HG03135 (cell line): ENCODE measurements around the gene ATXN10.
"Not testable (repeated sequence)": the region's sequence is repeated elsewhere in the genome, so short reads cannot be mapped to it uniquely, and the experiment has no call there.

Experiments
- ATAC-seq: cut with Tn5 transposase; IDR thresholded peaks from one replicate; pipeline ENCODE4 v1.9.1; 2021; ENCODE audit warnings: mild to moderate bottlenecking, moderate library complexity; ENCODE audit not compliant: unreplicated experiment

ATXN10 gene

GRCh38 chr22:45671783-45672563 lies at the start of gene ATXN10:
ATXN10 (plus strand) TSS chr22:45671834; CDS start chr22:45672064, 230 bp downstream.
- ATAC-seq: peak; percentile 58

- no peak for ATAC-seq
These were observed 49.6 kb upstream of the ATXN10 start for GRCh38 chr22:45621836-45622600.

DNA sequence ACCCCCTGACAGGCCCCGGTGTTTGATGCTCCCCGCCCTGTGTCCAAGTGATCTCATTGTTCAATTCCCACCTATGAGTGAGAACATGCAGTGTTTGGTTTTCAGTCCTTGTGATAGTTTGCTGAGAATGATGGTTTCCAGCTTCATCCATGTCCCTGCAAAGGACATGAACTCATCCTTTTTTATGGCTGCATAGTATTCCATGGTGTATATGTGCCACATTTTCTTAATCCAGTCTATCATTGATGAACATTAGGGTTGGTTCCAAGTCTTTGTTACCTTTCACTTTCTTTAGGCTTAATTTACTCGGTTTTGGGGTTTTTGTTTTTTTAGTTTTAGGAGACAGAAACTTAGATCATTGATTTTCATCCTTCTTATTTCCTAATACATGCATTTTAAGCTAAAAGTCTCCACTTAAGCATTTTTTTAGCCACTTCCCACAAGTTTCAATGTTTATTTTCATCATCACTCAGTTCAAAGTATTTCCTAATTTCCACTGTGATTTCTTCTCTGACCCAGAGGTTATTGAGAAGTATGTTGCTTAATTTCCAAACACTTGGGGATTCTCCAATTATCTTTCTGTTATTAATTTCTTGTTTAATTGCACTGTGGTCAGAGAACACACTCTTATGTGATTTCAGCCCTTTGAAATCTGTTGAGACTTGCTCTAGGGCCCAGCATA lies 48.0 kb upstream of the ATXN10 start:
- ATAC-seq: not testable (repeated sequence)

- no peak for ATAC-seq
These were observed 45.4 kb upstream of the ATXN10 start for GRCh38 chr22:45626198-45626651.

- ATAC-seq: no peak
These were observed 44.0 kb upstream of the ATXN10 start for GRCh38 chr22:45627489-45628233.

DNA sequence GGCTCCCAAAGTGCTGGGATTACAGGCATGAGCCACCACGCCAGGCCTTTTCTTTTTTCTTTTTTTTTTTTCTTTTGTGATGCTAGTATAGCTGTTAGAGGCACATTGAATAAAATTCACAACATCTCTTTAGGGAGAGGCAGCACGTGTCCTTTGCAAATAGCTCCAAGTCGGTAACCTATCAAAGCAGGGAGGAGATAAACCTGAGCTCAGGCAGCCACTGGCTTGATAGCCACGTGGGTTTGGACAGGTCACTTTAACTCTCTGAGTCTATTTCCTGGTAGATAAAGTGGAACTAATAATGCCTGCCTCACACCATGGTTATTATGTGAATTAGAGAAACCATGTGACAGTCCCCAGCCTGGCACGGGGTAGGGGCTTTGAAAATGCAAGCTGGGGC lies 43.1 kb upstream of the ATXN10 start:
- no peak for ATAC-seq

DNA sequence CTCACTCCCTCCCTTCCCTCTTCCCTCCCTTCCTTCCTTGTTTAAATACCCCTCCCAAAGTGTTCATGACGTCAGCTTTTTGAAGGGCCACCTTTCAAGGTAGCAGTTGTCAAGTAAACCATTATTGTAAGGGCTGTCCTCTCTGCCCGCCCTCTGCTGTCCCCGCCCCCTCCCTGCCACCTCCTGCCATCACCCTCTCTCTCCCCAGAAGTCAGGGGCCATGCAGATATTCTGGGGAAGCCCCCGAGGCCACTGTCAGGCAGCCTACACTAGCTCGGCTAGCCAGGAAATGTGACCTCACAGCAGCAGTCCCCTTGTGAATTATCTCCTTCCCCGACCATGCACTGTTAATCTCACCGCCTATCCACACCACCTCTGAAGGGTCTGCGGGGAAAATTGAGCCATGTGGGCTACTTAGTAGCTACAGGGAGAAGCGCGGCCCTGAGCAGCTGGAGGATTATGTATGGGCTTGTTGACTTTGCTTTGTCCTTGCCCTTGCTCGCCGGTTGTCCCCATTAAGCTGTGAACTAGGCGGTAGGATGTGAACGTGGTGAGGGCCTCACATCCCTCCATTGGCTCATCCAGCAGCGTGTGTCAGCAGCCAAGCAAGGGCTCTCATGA lies 42.1 kb upstream of the ATXN10 start:
- ATAC-seq: no peak

DNA sequence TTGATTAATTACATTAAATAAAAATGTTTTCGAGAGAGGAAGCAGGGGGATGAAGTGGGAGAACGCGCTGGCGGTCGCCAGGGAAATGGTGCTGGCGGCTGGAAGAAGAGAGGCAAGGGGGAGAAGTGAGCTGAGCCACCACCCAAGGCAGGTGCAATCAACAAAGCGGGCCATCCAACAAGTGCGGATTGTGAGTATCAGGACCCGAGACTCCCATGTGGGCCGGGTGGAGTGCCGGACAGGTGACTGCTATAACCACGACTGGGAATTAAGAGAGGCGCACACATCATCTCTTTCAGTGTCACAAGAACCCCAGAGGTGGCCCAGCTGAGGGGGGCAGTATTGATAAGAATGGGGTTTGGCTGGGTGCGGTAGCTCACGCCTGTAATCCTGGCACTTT lies 41.2 kb upstream of the ATXN10 start:
- ATAC-seq: no peak

DNA sequence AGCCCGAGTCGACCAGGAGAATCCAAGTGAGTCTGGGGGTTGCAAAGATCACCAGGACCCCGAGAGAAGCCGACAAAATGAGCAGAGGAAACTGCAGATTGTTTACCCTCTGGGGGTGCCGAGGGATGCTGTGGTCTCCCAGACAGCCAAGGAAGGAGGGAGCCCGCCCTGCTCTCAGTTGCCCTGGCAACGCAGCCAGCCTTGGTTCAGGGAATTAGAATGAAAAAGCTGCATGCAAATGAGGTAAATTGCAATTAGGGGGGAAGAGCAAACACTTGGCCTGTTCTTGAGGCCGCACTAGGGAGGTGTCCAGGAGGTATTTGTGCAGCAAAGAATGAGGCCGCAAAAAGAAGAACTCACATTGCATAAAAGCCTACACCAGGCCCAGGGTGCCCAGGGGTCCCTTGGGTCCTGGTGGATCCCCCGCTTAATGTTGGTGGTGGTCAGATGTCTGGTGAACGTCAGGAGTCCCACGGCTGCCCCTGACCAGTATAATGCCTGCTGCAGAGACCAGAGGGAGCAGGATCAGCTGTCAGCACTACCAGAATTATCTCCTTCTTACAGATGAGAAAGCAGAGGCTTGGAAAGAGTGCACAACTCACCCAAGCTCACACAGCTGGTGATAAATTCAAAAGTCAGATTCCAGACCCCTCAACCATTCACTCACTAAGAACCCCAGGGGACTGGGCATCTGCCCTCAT lies 40.3 kb upstream of the ATXN10 start:
- no peak for ATAC-seq

DNA sequence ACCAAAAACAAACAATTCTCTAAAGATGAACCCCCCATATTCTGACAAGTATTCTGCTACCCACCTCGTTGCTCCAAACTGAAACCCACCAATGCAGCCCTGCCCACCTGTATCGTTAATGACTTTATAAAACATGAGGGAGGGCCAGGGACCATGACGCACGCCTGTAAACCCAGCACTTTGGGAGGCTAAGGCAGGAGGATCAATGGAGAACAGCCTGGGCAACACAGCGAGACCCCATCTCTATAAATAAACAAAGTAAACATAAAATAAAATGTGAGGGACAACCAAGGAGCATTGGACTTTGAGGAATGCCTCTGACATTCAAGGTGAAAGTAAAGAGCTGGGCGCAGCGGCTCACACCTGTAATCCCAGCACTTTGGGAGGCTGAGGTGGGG lies 39.8 kb upstream of the ATXN10 start:
- no peak for ATAC-seq

DNA sequence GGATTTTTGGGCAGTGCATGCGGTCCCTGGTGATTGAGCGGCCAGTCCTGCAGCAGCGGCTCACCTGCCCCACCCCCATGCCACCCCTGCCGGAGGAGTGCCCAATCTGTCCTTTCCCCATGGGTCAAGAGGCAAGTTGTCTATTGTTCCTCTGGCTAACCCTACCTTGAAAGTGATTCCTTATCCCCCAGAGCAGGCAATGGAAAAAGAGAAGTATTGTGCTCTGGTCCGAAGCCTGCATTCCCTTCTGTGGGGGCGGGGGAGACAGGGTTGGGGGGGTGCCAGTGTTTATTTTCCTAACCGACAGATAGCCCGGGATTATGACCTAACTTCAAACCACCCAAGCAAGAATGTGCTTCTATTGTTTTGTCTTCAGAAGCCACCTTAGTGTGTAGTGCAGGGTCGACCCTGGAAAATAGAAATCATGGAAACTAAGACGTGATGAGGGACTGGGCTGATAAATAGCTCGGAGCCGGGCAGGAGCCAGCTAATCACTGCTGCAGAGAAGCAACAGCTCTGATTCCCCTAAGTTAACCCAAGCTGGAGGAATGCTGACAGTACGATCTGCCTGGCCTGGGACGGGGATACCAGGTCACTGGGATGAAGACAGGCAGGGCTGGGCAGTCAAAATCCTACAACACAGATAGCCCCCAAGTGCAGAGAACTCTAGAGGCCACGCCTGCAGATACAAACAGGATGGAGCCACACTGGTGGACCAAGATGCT lies 38.7 kb upstream of the ATXN10 start:
- ATAC-seq: no peak

- no peak for ATAC-seq
These were observed 35.0 kb upstream of the ATXN10 start for GRCh38 chr22:45636683-45637082.

DNA sequence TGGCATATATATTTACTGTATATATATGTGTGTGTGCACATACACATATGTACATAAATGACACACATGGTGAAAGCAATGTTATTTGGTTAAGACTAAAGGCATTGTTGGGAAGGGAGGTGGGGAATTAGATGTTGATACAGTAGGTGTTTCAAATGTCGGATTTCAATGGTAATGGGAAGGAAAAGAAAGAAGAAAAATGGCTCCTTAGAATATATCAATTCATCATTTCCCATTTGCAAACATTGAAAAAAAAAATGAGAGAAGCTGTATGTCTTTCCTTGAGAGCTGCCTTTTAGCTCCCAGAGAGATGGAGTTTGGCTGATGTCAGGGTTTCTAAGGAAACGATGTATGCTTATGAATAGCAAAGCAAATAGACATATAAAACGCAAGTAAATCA lies 33.4 kb upstream of the ATXN10 start:
- no peak for ATAC-seq

DNA sequence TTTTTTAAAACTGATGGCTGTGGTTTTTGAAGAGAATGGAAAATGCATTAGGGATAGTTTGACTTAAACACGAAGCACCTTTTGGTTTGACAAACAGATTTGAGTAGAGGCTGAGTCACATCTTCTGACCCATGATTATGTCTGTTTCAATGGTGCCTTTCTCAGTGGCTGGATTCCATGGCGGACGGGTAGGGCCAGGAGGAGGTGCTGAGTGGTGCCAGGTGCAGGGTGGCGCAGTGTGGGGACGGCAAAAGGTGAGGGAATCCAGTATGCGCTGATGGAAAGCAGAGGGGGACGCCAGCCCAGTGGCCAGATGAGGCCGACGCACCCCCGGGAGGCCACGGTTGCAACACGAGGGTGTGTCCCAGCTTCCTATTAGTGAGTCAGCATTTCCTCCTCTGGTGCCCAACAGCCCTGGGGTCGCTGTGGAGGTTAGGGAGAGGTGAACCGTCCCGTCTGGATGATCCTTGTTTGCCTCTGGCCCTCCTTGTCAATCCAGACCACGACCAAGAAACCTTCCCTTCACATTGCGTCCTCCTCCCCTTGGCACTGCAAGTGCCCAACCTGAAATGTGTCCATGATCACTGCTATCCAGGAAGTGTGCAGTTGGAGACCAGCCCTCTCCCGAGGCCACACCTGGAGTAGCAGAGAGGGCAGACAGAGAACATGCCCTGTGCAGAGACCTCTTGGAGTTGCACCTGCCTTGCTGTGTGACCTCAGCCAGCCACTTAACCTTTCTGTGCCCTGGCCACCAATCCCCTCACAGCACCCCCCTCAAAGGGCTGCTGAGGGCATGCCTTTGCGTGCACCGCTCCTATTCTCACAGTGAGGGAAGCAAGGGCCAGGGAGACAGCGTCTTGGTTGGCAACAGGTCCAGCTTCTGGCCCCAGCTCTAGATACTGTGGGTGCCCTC lies 32.5 kb upstream of the ATXN10 start:
- ATAC-seq: no peak

DNA sequence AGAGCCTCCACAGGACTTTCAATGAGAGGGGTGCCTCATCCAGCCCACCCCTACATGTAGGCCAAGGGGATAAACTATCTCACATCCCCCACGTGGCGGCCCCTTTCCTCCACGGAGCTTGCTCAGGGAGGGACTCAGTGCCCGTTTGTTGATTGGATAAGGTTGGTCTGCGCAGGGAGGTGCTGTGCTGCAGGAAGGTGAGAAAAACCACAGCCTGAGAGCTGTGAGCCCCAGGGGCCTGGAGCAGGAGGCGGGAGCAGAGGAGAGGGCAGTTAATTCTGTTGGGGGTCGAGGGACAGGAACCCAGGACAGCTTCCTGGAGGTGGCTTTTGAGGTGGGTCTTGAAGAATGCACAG lies 31.9 kb upstream of the ATXN10 start:
- no peak for ATAC-seq

GRCh38 chr22:45640291-45640940 lies 31.2 kb upstream of the ATXN10 start:
- ATAC-seq: no peak

DNA sequence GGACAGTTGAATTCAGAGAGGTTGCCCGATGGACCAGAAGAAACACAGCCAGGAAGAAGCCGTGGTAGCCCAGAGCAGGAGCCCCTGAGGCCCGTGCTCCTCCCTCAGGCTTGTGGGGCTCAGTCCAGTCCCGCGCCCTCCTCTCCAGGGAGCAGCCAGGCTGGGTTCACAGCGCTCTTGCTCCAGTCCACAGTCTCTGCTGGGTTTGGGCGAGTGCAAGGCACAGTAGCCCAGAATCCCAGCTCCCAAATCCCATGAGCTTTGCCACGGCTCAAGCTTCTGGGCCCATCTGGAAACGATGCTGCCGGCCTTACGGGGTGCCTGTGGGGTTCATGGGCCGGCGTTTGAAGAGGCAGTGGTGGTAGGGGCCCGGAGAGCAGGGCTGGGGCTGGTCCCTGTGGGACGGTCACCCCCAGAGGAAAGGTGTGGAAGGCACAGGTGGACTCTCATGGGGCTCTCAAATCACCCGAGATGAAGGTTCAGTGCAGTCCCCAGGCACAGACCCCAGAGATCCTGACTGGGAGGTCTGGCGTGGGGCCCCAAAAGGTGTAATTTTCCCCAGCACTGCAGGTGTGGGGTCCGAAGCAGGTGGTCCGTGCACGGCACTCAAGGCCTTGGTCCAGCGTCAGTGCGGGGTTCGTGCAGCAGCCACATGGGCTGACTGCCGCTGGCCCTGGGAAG lies 30.6 kb upstream of the ATXN10 start:
- no peak for ATAC-seq
